Dendritic cell treated with granulocyte-macrophage colony-stimulating factor and Interleukin-4, amounts not matched to agents 40 ng/mL and 50 ng/mL, for 4 days (primary cell): ENCODE results near the gene FBP1.
"Not testable (repeated sequence)": the region's sequence is repeated elsewhere in the genome, so short reads cannot be mapped to it uniquely, and the experiment has no call there.

Experiments
- H3K27ac Mint-ChIP-seq: one replicate; pipeline ENCODE4 v1.8.0; 2022; ENCODE audit warnings: mild to moderate bottlenecking, mixed read lengths
- H3K27me3 Mint-ChIP-seq: one replicate; pipeline ENCODE4 v1.8.0; 2022; ENCODE audit warnings: mild to moderate bottlenecking, mixed read lengths
- H3K36me3 Mint-ChIP-seq: one replicate; pipeline ENCODE4 v1.8.0; 2022; ENCODE audit warnings: low read depth, mixed read lengths
- H3K4me1 Mint-ChIP-seq: one replicate; pipeline ENCODE4 v1.8.0; 2022; ENCODE audit warnings: low read depth, mixed read lengths
- H3K4me3 Mint-ChIP-seq: one replicate; pipeline ENCODE4 v1.8.0; 2022; ENCODE audit warnings: mild to moderate bottlenecking, moderate library complexity, mixed read lengths
- H3K9me3 Mint-ChIP-seq: one replicate; pipeline ENCODE4 v1.8.0; 2022; ENCODE audit warnings: mixed read lengths
- intact Hi-C: fragments of 100-400 bp; cut with micrococcal nuclease; formaldehyde crosslinking; loops from one replicate; pipeline ENCODE4 v1.15.0; 2022

Gene FBP1

GRCh38 chr9:94567271-94567670, 72.0 kb downstream of the FBP1 start:
- Mint-ChIP-seq H3K27ac (no peak overlapping the region), H3K9me3 (no peaks in the 10 kb centered on the region), H3K27me3 (peaks cover 19% of the 10 kb centered on the region), H3K4me3 (no peak overlapping the region), H3K4me1 (peaks cover 5% of the 10 kb centered on the region), H3K36me3 (no peaks in the 10 kb centered on the region)
- intact Hi-C loops = no loop called here

DNA sequence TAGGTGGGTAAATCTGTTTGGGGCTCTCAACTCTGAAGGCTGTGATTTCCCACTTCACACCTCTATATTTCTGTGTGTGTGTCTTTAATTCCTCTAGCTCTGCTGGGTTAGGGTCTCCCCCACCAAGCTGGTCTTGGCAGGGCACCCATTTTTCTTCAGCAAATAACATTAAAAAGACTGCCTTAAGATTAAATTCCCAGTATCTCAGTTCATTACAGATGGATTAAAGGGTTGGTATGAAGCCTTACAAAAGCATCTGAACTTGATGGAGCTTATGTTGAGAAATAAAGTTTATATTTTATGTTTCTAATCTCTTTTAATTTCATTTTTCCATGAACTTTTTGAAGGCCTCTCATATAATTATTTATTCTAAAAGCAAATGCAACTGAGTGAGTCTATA, 72.8 kb downstream of the FBP1 start:
- intact Hi-C loops = no loop called here
- H3K36me3 Mint-ChIP-seq = no peaks in the 10 kb centered on the region
- no peak overlapping the region for H3K4me3 Mint-ChIP-seq
- H3K27me3 Mint-ChIP-seq = peaks cover 12% of the 10 kb centered on the region
- H3K27ac Mint-ChIP-seq = no peak overlapping the region
- no peaks in the 10 kb centered on the region for H3K9me3 Mint-ChIP-seq
- peaks cover 5% of the 10 kb centered on the region for H3K4me1 Mint-ChIP-seq

DNA sequence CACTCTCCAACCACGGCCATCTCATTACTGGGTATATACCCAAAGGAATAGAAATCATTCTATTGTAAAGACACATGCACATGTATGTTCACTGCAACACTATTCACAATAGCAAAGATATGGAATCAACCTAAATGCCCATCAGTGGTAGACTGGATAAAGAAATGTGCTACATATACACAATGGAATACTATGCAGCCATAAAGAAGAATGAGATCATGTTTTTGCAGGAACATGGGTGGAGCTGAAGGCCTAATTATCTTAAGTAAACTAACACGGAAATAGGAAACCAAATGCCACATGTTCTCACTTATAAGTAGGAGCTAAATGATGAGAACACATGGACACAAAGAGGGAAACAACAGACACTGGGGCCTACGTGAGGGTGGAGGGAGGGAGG, 75.0 kb downstream of the FBP1 start:
- H3K4me3 Mint-ChIP-seq, H3K4me1 Mint-ChIP-seq, H3K36me3 Mint-ChIP-seq, intact Hi-C loops, H3K9me3 Mint-ChIP-seq, H3K27ac Mint-ChIP-seq: not testable (repeated sequence)
- peaks cover 12% of the 10 kb centered on the region for H3K27me3 Mint-ChIP-seq

DNA sequence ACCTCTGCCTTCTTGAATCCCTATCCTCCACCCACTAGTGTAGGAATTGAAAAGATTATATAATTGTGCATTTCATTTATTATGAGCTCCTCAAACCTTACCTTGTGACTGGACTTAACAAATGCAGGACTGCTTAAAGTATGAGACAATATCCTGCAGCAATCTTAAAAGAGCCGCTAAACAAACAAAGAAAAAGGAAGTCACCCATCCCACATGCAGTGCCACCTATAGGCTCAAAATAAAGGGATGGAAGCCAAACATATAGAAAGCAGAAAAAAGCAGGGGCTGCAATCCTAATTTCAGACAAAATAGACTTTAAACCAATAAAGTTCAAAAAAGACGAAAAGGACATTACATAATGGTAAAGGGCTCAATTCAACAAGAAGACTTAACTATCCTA, 75.8 kb downstream of the FBP1 start:
- Mint-ChIP-seq H3K27ac (no peak overlapping the region), H3K9me3 (no peaks in the 10 kb centered on the region), H3K4me1 (peaks cover 5% of the 10 kb centered on the region), H3K27me3 (peaks cover 12% of the 10 kb centered on the region), H3K36me3 (no peaks in the 10 kb centered on the region), H3K4me3 (no peak overlapping the region)
- intact Hi-C loops = no loop called here

DNA sequence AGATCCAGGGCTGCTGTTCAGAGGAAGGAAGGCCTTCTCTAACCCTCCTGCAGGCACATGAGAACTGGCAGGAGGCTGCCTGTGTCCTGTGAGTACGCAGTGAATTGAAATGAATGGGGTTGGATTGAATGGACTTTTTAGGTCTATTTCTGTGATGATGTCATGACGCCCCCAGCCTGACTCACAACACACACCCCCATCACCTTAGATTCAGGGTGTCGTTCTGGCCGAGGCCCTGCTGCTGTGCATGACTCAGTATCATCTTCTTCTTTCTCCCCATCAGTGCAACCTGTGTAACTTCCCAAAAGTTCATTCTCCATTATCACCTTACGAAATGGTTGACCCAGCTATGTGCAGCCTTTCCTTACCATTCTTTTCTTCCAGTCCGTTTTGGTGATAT, 79.1 kb downstream of the FBP1 start:
- intact Hi-C loops = no loop called here
- peaks cover 8% of the 10 kb centered on the region for H3K27me3 Mint-ChIP-seq
- H3K27ac Mint-ChIP-seq = no peak overlapping the region
- peaks cover 10% of the 10 kb centered on the region for H3K4me1 Mint-ChIP-seq
- H3K36me3 Mint-ChIP-seq = no peaks in the 10 kb centered on the region
- no peak overlapping the region for H3K4me3 Mint-ChIP-seq
- no peaks in the 10 kb centered on the region for H3K9me3 Mint-ChIP-seq

- intact Hi-C loops = no loop called here
- Mint-ChIP-seq H3K27me3 (peaks cover 9% of the 10 kb centered on the region), H3K4me1 (peaks cover 5% of the 10 kb centered on the region), H3K4me3 (no peak overlapping the region), H3K36me3 (no peaks in the 10 kb centered on the region), H3K9me3 (no peaks in the 10 kb centered on the region), H3K27ac (no peak overlapping the region)
Measured at GRCh38 chr9:94557376-94557775, 81.9 kb downstream of the FBP1 start.

DNA sequence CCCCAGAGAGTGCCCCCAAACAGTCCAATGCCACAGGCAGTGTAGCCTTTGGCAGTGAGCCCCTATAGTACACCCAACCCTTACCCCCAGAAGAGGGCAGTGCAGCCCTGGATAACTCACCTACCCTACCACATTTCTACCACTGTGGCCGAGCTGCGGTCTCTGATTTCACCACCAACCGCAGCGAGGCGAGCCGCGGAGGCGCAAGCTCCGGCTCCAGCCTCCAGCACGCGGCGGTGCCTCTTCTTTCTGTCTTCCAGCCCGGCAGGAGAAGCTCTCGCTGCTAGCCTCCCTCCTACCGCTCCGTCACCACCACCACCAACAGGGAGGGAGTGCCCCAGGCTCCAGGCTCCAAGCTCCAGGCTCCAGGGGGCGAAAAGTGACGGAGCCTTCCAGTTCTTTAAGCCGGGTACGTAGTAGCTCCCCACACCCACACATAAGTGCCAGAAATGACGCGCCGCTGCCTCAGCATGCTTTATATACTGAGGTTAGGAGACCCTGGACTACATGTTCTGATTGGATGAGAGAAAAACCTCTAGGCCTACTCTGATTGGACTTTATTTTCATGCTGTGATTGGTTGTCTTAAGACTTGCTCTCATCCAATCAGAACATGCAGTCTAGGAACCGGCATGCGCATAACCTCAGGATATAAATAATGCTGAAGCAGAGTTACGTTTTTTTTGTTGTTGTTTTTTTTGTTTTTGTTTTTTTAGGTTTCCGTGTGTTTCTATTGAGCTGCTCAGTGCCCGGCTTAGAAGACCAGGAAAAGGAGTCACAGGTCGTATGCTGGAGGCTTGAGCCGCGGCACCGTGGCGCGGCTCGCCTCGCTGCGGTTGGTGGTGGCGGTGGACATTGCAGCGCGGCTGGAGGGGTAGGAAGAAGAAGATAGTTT, 84.6 kb downstream of the FBP1 start, which contains the start of gene PCAT7:
PCAT7 (plus strand) TSS at position 645 of the 893 bp plus-strand sequence.
- Mint-ChIP-seq H3K9me3 (no peaks in the 10 kb centered on the region), H3K4me3 (no peak within 1 kb of the TSS), H3K27ac (no peak within 1 kb of the TSS), H3K27me3 (peaks cover 14% of the 10 kb centered on the region), H3K4me1 (peaks cover 5% of the 10 kb centered on the region), H3K36me3 (no peaks in the 10 kb centered on the region)
- intact Hi-C loops = loop anchor here (1.0 to 5.0 kb wide), 2 partner anchors 49 to 573 kb away; no protein-coding TSS in a partner anchor

GRCh38 chr9:94554078-94554438, 85.3 kb downstream of the FBP1 start:
- Mint-ChIP-seq H3K4me3 (no peak overlapping the region), H3K27me3 (peaks cover 17% of the 10 kb centered on the region), H3K9me3 (no peaks in the 10 kb centered on the region), H3K27ac (no peak overlapping the region), H3K4me1 (peaks cover 5% of the 10 kb centered on the region), H3K36me3 (no peaks in the 10 kb centered on the region)
- intact Hi-C loops = loop anchor here (1.0 to 5.0 kb wide), 2 partner anchors 49 to 573 kb away; no protein-coding TSS in a partner anchor
